CD14-positive monocyte (primary cell): Measurements from ENCODE around the gene RREB1. TPM values are rescaled to one million over a fixed set of nuclear protein-coding genes. Genes with fewer than 3 reads are reported as not detected.

Experiments used
- DNase-seq, 3 donors: peaks; one replicate each; pipeline ENCODE4 v3.0.0-alpha.2; 2011 to 2022
- H2AFZ ChIP-seq: 2 replicates; pipeline ENCODE4 v1.6.0; 2012; ENCODE audit warnings: mild to moderate bottlenecking, low read depth, low read length, inconsistent platforms; ENCODE audit not compliant: insufficient read depth, poor library complexity, severe bottlenecking
- H3K27ac ChIP-seq, 2 donors: 1 replicate in 1 of 2; 2 replicates in 1 of 2; pipeline ENCODE4 v1.5.1; 2012 to 2013; ENCODE audit warnings: low read length in 2 of 2, control low read depth in 1 of 2, inconsistent platforms in 1 of 2, low read depth in 1 of 2, mild to moderate bottlenecking in 1 of 2
- H3K27me3 ChIP-seq, 2 donors: one replicate each; pipeline versions ENCODE4 v1.6.0 to v1.6.1; 2011 to 2013; ENCODE audit warnings: low read length in 2 of 2; ENCODE audit not compliant: control insufficient read depth in 2 of 2, insufficient read depth in 2 of 2
- H3K36me3 ChIP-seq, 2 donors: replicated peaks in 1 of 2; 1 replicate in 1 of 2; 2 replicates in 1 of 2; pipeline versions ENCODE4 v1.5.1 to v1.6.1; 2012 to 2013; ENCODE audit warnings: low read length in 2 of 2, control low read depth in 1 of 2, inconsistent platforms in 1 of 2, mild to moderate bottlenecking in 1 of 2; ENCODE audit not compliant: insufficient read depth in 2 of 2, control insufficient read depth in 1 of 2
- H3K4me1 ChIP-seq, 2 donors: 1 replicate in 1 of 2; 2 replicates in 1 of 2; pipeline versions ENCODE4 v1.5.1 to v1.6.1; 2012 to 2013; ENCODE audit warnings: low read length in 2 of 2, control low read depth in 1 of 2, inconsistent platforms in 1 of 2, mild to moderate bottlenecking in 1 of 2, moderate library complexity in 1 of 2; ENCODE audit not compliant: insufficient read depth in 2 of 2, control insufficient read depth in 1 of 2
- H3K4me2 ChIP-seq: replicated peaks from 2 replicates; pipeline ENCODE3; 2012; ENCODE audit warnings: low read length, moderate library complexity, mild to moderate bottlenecking; ENCODE audit not compliant: poor library complexity, severe bottlenecking; ENCODE audit errors: extremely low read depth
- H3K4me3 ChIP-seq, 3 experiments: fragments of 200-600 bp in 1 of 3; sonication (generic) in 1 of 3; replicated peaks in 1 of 3; 1 replicate in 2 of 3; 2 replicates in 1 of 3; pipeline ENCODE4 v1.5.1; 2011 to 2013; ENCODE audit warnings: low read length in 3 of 3, mild to moderate bottlenecking in 3 of 3, control low read depth in 2 of 3, low read depth in 2 of 3, inconsistent platforms in 1 of 3, moderate library complexity in 1 of 3
- H3K79me2 ChIP-seq: 2 replicates; pipeline ENCODE4 v1.6.0; 2012; ENCODE audit warnings: mild to moderate bottlenecking, control low read depth, inconsistent platforms, low read length, moderate library complexity; ENCODE audit not compliant: insufficient read depth
- H3K9ac ChIP-seq: 2 replicates; pipeline ENCODE4 v1.6.0; 2017; ENCODE audit warnings: low read length, mild to moderate bottlenecking; ENCODE audit not compliant: insufficient read depth, poor library complexity, severe bottlenecking
- H3K9me3 ChIP-seq, 2 donors: replicated peaks in 1 of 2; 1 replicate in 1 of 2; 2 replicates in 1 of 2; pipeline versions ENCODE4 v1.5.1 to v1.6.1; 2012 to 2013; ENCODE audit warnings: low read length in 2 of 2, control low read depth in 1 of 2; ENCODE audit not compliant: control insufficient read depth in 1 of 2, insufficient read depth in 1 of 2
- H4K20me1 ChIP-seq: 2 replicates; pipeline ENCODE4 v1.6.0; 2012; ENCODE audit warnings: mild to moderate bottlenecking, low read length, control low read depth, moderate library complexity; ENCODE audit not compliant: insufficient read depth
- H3K27ac Mint-ChIP-seq, 7 donors: one replicate each; pipeline ENCODE4 v1.8.0; 2020; ENCODE audit warnings: mild to moderate bottlenecking in 7 of 7, mixed read lengths in 7 of 7, moderate library complexity in 6 of 7, inconsistent platforms in 2 of 7
- H3K27me3 Mint-ChIP-seq, 3 donors: one replicate each; pipeline ENCODE4 v1.8.0; 2021 to 2022; ENCODE audit warnings: low read depth in 3 of 3, mild to moderate bottlenecking in 3 of 3, mixed read lengths in 3 of 3, moderate library complexity in 3 of 3, inconsistent platforms in 1 of 3
- H3K36me3 Mint-ChIP-seq, 2 donors: one replicate each; pipeline ENCODE4 v1.8.0; 2020; ENCODE audit warnings: mixed read lengths in 2 of 2, inconsistent platforms in 1 of 2, mild to moderate bottlenecking in 1 of 2
- H3K4me1 Mint-ChIP-seq: one replicate; pipeline ENCODE4 v1.8.0; 2020; ENCODE audit warnings: mild to moderate bottlenecking, mixed read lengths
- H3K4me3 Mint-ChIP-seq, 2 donors: one replicate each; pipeline ENCODE4 v1.8.0; 2020; ENCODE audit warnings: mild to moderate bottlenecking in 2 of 2, mixed read lengths in 2 of 2, moderate library complexity in 1 of 2
- H3K9me3 Mint-ChIP-seq, 7 donors: one replicate each; pipeline ENCODE4 v1.8.0; 2020 to 2022; ENCODE audit warnings: mixed read lengths in 7 of 7, mild to moderate bottlenecking in 6 of 7, moderate library complexity in 6 of 7, inconsistent platforms in 2 of 7
- CTCF ChIP-seq: fragments of 200-600 bp; IDR thresholded peaks from one replicate; pipeline ENCODE4 v1.8.0; 2022; ENCODE audit warnings: antibody characterized with exemption, mild to moderate bottlenecking
- WGBS: methylation state at CpG from one replicate; pipeline ENCODE4 v1.1.5; 2013; ENCODE audit warnings: missing lambda C conversion rate; ENCODE audit not compliant: insufficient coverage; 5-methylcytosine and 5-hydroxymethylcytosine counted together
- intact Hi-C, 2 donors: fragments of 100-400 bp; cut with micrococcal nuclease; formaldehyde crosslinking; loops; one replicate each; pipeline versions ENCODE4 v1.15.0 to v1.15.1; 2023
- polyA plus RNA-seq, 3 donors: library from polyadenylated mRNA; depleted of rRNA in 1 of 3; unstranded in 2 of 3; stranded (reverse) in 1 of 3; fragments of 300-500 nt in 2 of 3; fragments of >200 nt in 1 of 3; fragmentation: Illumina TruSeq in 2 of 3; gene quantifications; 1 replicate in 2 of 3; 2 replicates in 1 of 3; pipeline ENCODE4 v1.2.3, GENCODE V29; 2012 to 2021

Gene RREB1
- polyA plus RNA-seq, 3 donors: 2.1 to 15.3 (median 5.6) TPM

- Histone ChIP-seq H3K79me2 (peaks cover 77% of the 10 kb centered on the region), H3K4me3 (no peak overlapping the region), H3K27ac (peak overlapping the region in 1 of 2 donors; percentile 47), H3K36me3 (peaks cover 39 to 76% of the 10 kb centered on the region in 2 donors), H3K4me2 (no peak overlapping the region), H4K20me1 (peaks cover 91% of the 10 kb centered on the region), H3K9ac (no peak overlapping the region), H3K4me1 (peaks cover 17 to 24% of the 10 kb centered on the region in 2 donors), H2AFZ (no peak overlapping the region), H3K27me3 (no peaks in the 10 kb centered on the region), H3K9me3 (no peaks in the 10 kb centered on the region)
- DNase-seq: peak; percentile 61 to 70 (median 64)
- H3K36me3 Mint-ChIP-seq: peaks cover 59 to 61% of the 10 kb centered on the region in 2 donors
- no peak overlapping the region for H3K4me3 Mint-ChIP-seq
- H3K4me1 Mint-ChIP-seq: peaks cover 36% of the 10 kb centered on the region
- peak overlapping the region in 4 of 7 donors; percentile 42 to 84 (median 53) for H3K27ac Mint-ChIP-seq
- 26% methylated on average over 6 of the region's 10 CpGs for WGBS
- no peaks in the 10 kb centered on the region for H3K9me3 Mint-ChIP-seq
- H3K27me3 Mint-ChIP-seq: peaks cover 0 to 3% (median 1%) of the 10 kb centered on the region in 3 donors
- intact Hi-C loops: no loop called here
- peak; percentile 71 for TF ChIP-seq CTCF
These were observed 131.3 kb downstream of the RREB1 start for GRCh38 chr6:7238900-7239589.

GRCh38 chr6:7239590-7239948 lies 131.8 kb downstream of the RREB1 start:
- Mint-ChIP-seq H3K27ac (peak overlapping the region in 2 of 7 donors; percentile 39 to 42), H3K4me3 (no peak overlapping the region), H3K36me3 (peaks cover 55 to 59% of the 10 kb centered on the region in 2 donors), H3K27me3 (peaks cover 0 to 3% (median 1%) of the 10 kb centered on the region in 3 donors), H3K9me3 (no peaks in the 10 kb centered on the region), H3K4me1 (peaks cover 36% of the 10 kb centered on the region)
- intact Hi-C loops: no loop called here
- no peak overlapping the region for H2AFZ ChIP-seq
- DNase-seq: no peak
- H3K4me2 ChIP-seq: no peak overlapping the region
- H3K9ac ChIP-seq: no peak overlapping the region
- peaks cover 85% of the 10 kb centered on the region for H4K20me1 ChIP-seq
- H3K27me3 ChIP-seq: no peaks in the 10 kb centered on the region
- H3K9me3 ChIP-seq: no peaks in the 10 kb centered on the region
- peaks cover 77% of the 10 kb centered on the region for H3K79me2 ChIP-seq
- peak overlapping the region in 1 of 2 donors; percentile 47 for H3K27ac ChIP-seq
- peaks cover 19 to 28% of the 10 kb centered on the region in 2 donors for H3K4me1 ChIP-seq
- no peak for TF ChIP-seq CTCF
- no peak overlapping the region for H3K4me3 ChIP-seq
- WGBS: 92% methylated on average over 5 of the region's 5 CpGs
- peaks cover 35 to 76% of the 10 kb centered on the region in 2 donors for H3K36me3 ChIP-seq
